Adrenal gland (tissue), 12 donors: Measurements from ENCODE around the gene PTDSS2. TPM values are rescaled to one million over a fixed set of nuclear protein-coding genes. Genes with fewer than 3 reads are reported as not detected.

Experiments used
- DNase-seq, 7 donors: peaks; one replicate each; pipeline ENCODE4 v3.0.0-alpha.2; 2019 to 2020
- H3K27ac ChIP-seq, 5 donors: fragments of 200-600 bp; sonication (generic) in 4 of 5; 1 replicate in 3 of 5; 2 replicates in 2 of 5; pipeline versions ENCODE4 v1.5.1 to v1.8.0; 2016 to 2020; ENCODE audit warnings: mild to moderate bottlenecking in 1 of 5
- H3K27me3 ChIP-seq: fragments of 200-600 bp; 2 replicates; pipeline ENCODE4 v1.8.0; 2021
- H3K36me3 ChIP-seq, 2 donors: fragments of 200-600 bp; replicated peaks in 1 of 2; 1 replicate in 1 of 2; 2 replicates in 1 of 2; pipeline versions ENCODE4 v1.5.1 to v1.8.0; 2018 to 2022
- H3K4me1 ChIP-seq, 2 donors: fragments of 200-600 bp; replicated peaks in 1 of 2; 1 replicate in 1 of 2; 2 replicates in 1 of 2; pipeline versions ENCODE4 v1.5.1 to v1.8.0; 2018 to 2021
- H3K4me3 ChIP-seq, 4 donors: fragments of 200-600 bp; sonication (generic) in 3 of 4; one replicate each; pipeline ENCODE4 v1.5.1; 2016 to 2018
- H3K9me3 ChIP-seq, 3 donors: fragments of 200-600 bp; sonication (generic) in 1 of 3; replicated peaks in 1 of 3; 1 replicate in 2 of 3; 2 replicates in 1 of 3; pipeline versions ENCODE4 v1.5.1 to v1.8.0; 2016 to 2021
- CTCF ChIP-seq, 6 experiments: fragments of 450-650 bp in 4 of 6; fragments of 200-600 bp in 2 of 6; sonication (generic) in 1 of 6; IDR thresholded peaks; 1 replicate in 5 of 6; 2 replicates in 1 of 6; pipeline versions ENCODE4 v1.5.1 to v1.8.0; 2016 to 2021; ENCODE audit warnings: antibody characterized with exemption in 6 of 6, mild to moderate bottlenecking in 2 of 6, moderate library complexity in 1 of 6
- POLR2A ChIP-seq, 2 donors: fragments of 450-650 bp; IDR thresholded peaks; one replicate each; pipeline ENCODE4 v1.6.1; 2017; ENCODE audit warnings: antibody characterized with exemption in 2 of 2, mild to moderate bottlenecking in 2 of 2, moderate library complexity in 1 of 2
- WGBS, 4 donors: extraction: QIAGEN DNeasy Blood & Tissue Kit in 2 of 4; methylation state at CpG; one replicate each; pipeline versions ENCODE4 v1.1.5 to v1.1.7; 2013 to 2017; 5-methylcytosine and 5-hydroxymethylcytosine counted together
- intact Hi-C, 2 donors: fragments of 100-400 bp; cut with DNase I; formaldehyde crosslinking; loops; one replicate each; pipeline versions ENCODE4 v1.14.1 to v1.15.0; 2022 to 2023
- polyA plus RNA-seq, 3 donors: library from polyadenylated mRNA; stranded (reverse); fragments of 200-250 nt in 2 of 3; fragments of 350-450 nt in 1 of 3; fragmentation: Illumina TruSeq in 1 of 3; extraction: RNeasy Lipid Tissue Mini Kit (QIAGEN cat#74804) in 1 of 3; gene quantifications; one replicate each; pipeline ENCODE4 v1.2.3, GENCODE V29; 2013 to 2014
- total RNA-seq, 9 donors: library from RNA; depleted of rRNA in 4 of 9; stranded (reverse); fragments of >200 nt in 4 of 9; fragments of 120-200 nt in 1 of 9; fragmentation: NEBNext Ultra II Directional in 1 of 9; extraction: Animal tissue kit (Norgen Biotek cat#: 25700) in 1 of 9; gene quantifications; one replicate each; pipeline versions ENCODE4 v1.1.0 to v1.2.4, GENCODE V29; 2013 to 2023
- donor health status: healthy with polysubstance abuse.
- donor health status: Bipolar disorder and iron deficiency.
- donor health status: DM: yes; HTN: yes; CAD: no.
- donor health status: DM: no; HTN: no; CAD: no.
- donor health status: DM: no; HTN: no; CAD: no.
- donor health status: DM: yes; HTN: yes; CAD: no.

PTDSS2 gene
- total and polyA plus RNA-seq, 12 donors: 11.0 to 109 (median 44.7) TPM

GRCh38 chr11:504994-505344 lies 54.9 kb downstream of the PTDSS2 start:
- H3K36me3 ChIP-seq: peaks cover 0 to 20% of the 10 kb centered on the region in 2 donors
- no peak for TF ChIP-seq POLR2A (IDR thresholded peaks at IDR 0.05)
- no peak for TF ChIP-seq CTCF (IDR thresholded peaks at IDR 0.05)
- intact Hi-C loops: loop anchor here (5.0 to 10.0 kb wide), 2 partner anchors 50 to 53 kb away; partner anchors contain the start of gene PTDSS2 (in 2 of the 2)

GRCh38 chr11:506238-506994 lies 56.3 kb downstream of the PTDSS2 start:
- no peaks in the 10 kb centered on the region for H3K27me3 ChIP-seq
- DNase-seq: peak; percentile 98 to 99 (median 98)
- WGBS, 4 donors: 0 to 1% (median 0%) methylated on average over 19 to 71 of the region's 71 CpGs
- H3K4me1 ChIP-seq: peaks cover 27 to 43% of the 10 kb centered on the region in 2 donors
- H3K36me3 ChIP-seq: peaks cover 0 to 6% of the 10 kb centered on the region in 2 donors
- H3K9me3 ChIP-seq: no peaks in the 10 kb centered on the region
- TF ChIP-seq CTCF (IDR thresholded peaks at IDR 0.05) (peak in 3 of 6 experiments; percentile 18 to 35 (median 31)), POLR2A (IDR thresholded peaks at IDR 0.05) (peak; percentile 75 to 90)
- intact Hi-C loops: loop anchor here in 1 of 2 donors (10.0 kb wide), 1 partner anchor 52 kb away; the partner anchor contains the start of gene PTDSS2
- peak overlapping the region; percentile 98 to 100 (median 100) for H3K27ac ChIP-seq
- H3K4me3 ChIP-seq: peak overlapping the region; percentile 52 to 92 (median 80)

More at GRCh38 chr11:504994-505344, 54.9 kb downstream of the PTDSS2 start:
- Histone ChIP-seq H3K4me3 (peak overlapping the region in 1 of 4 donors; percentile 56), H3K4me1 (peaks cover 27 to 43% of the 10 kb centered on the region in 2 donors), H3K27me3 (no peaks in the 10 kb centered on the region), H3K9me3 (no peaks in the 10 kb centered on the region), H3K27ac (peak overlapping the region in 4 of 5 donors; percentile 67 to 85 (median 82))
- no peak for DNase-seq
- WGBS, 4 donors: 62 to 75% (median 68%) methylated on average over 7 of the region's 7 CpGs

- Histone ChIP-seq H3K9me3 (no peaks in the 10 kb centered on the region), H3K4me1 (peaks cover 27 to 43% of the 10 kb centered on the region in 2 donors), H3K27ac (peak within 1 kb of the TSS; percentile 98 to 100 (median 100)), H3K36me3 (no peaks in the 10 kb centered on the region), H3K27me3 (no peaks in the 10 kb centered on the region), H3K4me3 (peak within 1 kb of the TSS; percentile 52 to 92 (median 80))
- peak in 1 of 2 donors; percentile 56 for TF ChIP-seq POLR2A (IDR thresholded peaks at IDR 0.05)
- TF ChIP-seq CTCF (IDR thresholded peaks at IDR 0.05): peak in 1 of 6 experiments; percentile 12
- 0 to 1% methylated on average over 92 of the region's 93 CpGs; no CpG with 5 or more reads in 2 of the 4 donors for WGBS, 4 donors
- intact Hi-C loops: loop anchor here in 1 of 2 donors (10.0 kb wide), 1 partner anchor 52 kb away; the partner anchor contains the start of gene PTDSS2
- peak; percentile 98 to 99 (median 99) for DNase-seq
Measured at GRCh38 chr11:506995-507726, 57.1 kb downstream of the PTDSS2 start, which contains the start of gene RNH1. Gene RNH1, minus strand, starts transcription at chr11:507242. Its CDS starts 5,080 bp downstream, at chr11:502162.
